PFSK-1 (cell line): ENCODE data around the gene SSR2.

Experiments used
- FOXP2 ChIP-seq: optimal IDR thresholded peaks from 2 replicates; pipeline ENCODE3; 2011; ENCODE audit warnings: borderline replicate concordance, control low read depth, inconsistent platforms; ENCODE audit not compliant: insufficient read depth; ENCODE audit errors: extremely low read length, extremely low read depth
- POLR2AphosphoS5 ChIP-seq: IDR thresholded peaks from 2 replicates; pipeline ENCODE4 v1.6.1; 2012; ENCODE audit warnings: low read depth, mild to moderate bottlenecking, control low read depth, low read length, moderate library complexity
- TAF1 ChIP-seq: IDR thresholded peaks from 2 replicates; pipeline ENCODE4 v1.6.1; 2012; ENCODE audit warnings: low read length, control low read depth, borderline replicate concordance; ENCODE audit not compliant: insufficient read depth
- TF ChIP-seq, protein P1 (sequence below), 2 experiments: IDR thresholded peaks; 2 replicates each; pipeline versions ENCODE4 v1.6.1 to v1.8.0; 2011 to 2012; ENCODE audit warnings: low read depth in 2 of 2, low read length in 2 of 2, control low read depth in 1 of 2, inconsistent platforms in 1 of 2, mild to moderate bottlenecking in 1 of 2, moderate library complexity in 1 of 2; ENCODE audit not compliant: insufficient read depth in 1 of 2

Gene SSR2

DNA sequence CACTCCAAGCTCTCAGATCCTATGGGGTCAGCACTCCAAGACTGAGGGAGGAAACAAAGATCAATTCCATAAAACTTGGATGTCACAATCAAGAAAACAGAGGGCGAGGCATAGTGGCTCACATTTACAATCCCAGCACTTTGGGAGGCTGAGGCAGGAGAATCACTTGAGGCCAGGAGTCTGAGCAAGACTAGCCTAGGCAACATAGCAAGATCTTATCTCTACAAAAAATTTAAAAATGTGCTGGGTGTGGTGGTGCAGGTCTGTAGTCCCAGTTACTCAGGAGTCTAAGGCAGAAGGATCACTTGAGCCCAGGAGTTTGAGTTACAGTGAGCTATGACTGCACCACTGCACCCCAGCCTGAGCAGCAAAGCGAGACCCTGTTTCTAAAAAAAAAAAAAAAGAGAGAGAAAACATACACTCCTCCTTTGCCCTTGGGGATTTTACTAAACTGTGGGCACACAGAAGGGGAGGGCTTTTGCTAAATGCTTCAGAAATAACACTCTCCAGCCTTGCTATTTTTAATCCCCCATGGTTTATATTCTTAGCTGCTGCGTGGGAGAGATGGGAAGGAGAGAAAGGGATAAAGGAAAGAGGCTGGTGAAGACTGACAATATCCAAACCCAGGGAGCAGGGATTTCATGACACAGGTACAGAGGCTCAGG is 60.5 kb downstream of the SSR2 start:
- TF ChIP-seq, protein P1, sequence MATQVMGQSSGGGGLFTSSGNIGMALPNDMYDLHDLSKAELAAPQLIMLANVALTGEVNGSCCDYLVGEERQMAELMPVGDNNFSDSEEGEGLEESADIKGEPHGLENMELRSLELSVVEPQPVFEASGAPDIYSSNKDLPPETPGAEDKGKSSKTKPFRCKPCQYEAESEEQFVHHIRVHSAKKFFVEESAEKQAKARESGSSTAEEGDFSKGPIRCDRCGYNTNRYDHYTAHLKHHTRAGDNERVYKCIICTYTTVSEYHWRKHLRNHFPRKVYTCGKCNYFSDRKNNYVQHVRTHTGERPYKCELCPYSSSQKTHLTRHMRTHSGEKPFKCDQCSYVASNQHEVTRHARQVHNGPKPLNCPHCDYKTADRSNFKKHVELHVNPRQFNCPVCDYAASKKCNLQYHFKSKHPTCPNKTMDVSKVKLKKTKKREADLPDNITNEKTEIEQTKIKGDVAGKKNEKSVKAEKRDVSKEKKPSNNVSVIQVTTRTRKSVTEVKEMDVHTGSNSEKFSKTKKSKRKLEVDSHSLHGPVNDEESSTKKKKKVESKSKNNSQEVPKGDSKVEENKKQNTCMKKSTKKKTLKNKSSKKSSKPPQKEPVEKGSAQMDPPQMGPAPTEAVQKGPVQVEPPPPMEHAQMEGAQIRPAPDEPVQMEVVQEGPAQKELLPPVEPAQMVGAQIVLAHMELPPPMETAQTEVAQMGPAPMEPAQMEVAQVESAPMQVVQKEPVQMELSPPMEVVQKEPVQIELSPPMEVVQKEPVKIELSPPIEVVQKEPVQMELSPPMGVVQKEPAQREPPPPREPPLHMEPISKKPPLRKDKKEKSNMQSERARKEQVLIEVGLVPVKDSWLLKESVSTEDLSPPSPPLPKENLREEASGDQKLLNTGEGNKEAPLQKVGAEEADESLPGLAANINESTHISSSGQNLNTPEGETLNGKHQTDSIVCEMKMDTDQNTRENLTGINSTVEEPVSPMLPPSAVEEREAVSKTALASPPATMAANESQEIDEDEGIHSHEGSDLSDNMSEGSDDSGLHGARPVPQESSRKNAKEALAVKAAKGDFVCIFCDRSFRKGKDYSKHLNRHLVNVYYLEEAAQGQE (IDR thresholded peaks at IDR 0.05; ENCODE audit: insufficient read depth in 1 of 2, low read depth in 2 of 2, low read length in 2 of 2) = no peak
- TF ChIP-seq POLR2AphosphoS5 (no peak), FOXP2 (no peak), TAF1 (no peak)
